ENCODE results near the gene RUNX2.

The RUNX2 gene

GRCh38 chr6:45467853-45468252 lies 139.7 kb downstream of the RUNX2 start:
- DNase-seq (ENCODE audit: low read depth), result no peak
- H3K4me3 ChIP-seq (ENCODE audit: control insufficient read depth, low read depth, low read length), result no peak overlapping the region
- TF ChIP-seq CTCF (conservative IDR thresholded peaks at IDR 0.05; ENCODE audit: control insufficient read depth, insufficient read depth, low read depth, low read length), result no peak

- H3K4me3 ChIP-seq (ENCODE audit: control insufficient read depth, low read depth, low read length), result no peak overlapping the region
- DNase-seq (ENCODE audit: low read depth), result no peak
- TF ChIP-seq CTCF (conservative IDR thresholded peaks at IDR 0.05; ENCODE audit: control insufficient read depth, insufficient read depth, low read depth, low read length), result no peak
Observed at GRCh38 chr6:45469663-45470062, 141.5 kb downstream of the RUNX2 start.

GRCh38 chr6:45470131-45470738 lies 142.1 kb downstream of the RUNX2 start:
- DNase-seq (ENCODE audit: low read depth), result no peak
- no peak overlapping the region for H3K4me3 ChIP-seq (ENCODE audit: control insufficient read depth, low read depth, low read length)
- no peak for TF ChIP-seq CTCF (conservative IDR thresholded peaks at IDR 0.05; ENCODE audit: control insufficient read depth, insufficient read depth, low read depth, low read length)

GRCh38 chr6:45472382-45472781 lies 144.3 kb downstream of the RUNX2 start:
- H3K4me3 ChIP-seq (ENCODE audit: control insufficient read depth, low read depth, low read length), result no peak overlapping the region
- peak; percentile 73 for DNase-seq (ENCODE audit: low read depth)
- no peak for TF ChIP-seq CTCF (conservative IDR thresholded peaks at IDR 0.05; ENCODE audit: control insufficient read depth, insufficient read depth, low read depth, low read length)

- H3K4me3 ChIP-seq (ENCODE audit: control insufficient read depth, low read depth, low read length), result no peak overlapping the region
- TF ChIP-seq CTCF (conservative IDR thresholded peaks at IDR 0.05; ENCODE audit: control insufficient read depth, insufficient read depth, low read depth, low read length), result no peak
- DNase-seq (ENCODE audit: low read depth), result no peak
Observed at GRCh38 chr6:45473121-45473993, 145.2 kb downstream of the RUNX2 start.

- no peak for DNase-seq (ENCODE audit: low read depth)
- TF ChIP-seq CTCF (conservative IDR thresholded peaks at IDR 0.05; ENCODE audit: control insufficient read depth, insufficient read depth, low read depth, low read length), result no peak
- no peak overlapping the region for H3K4me3 ChIP-seq (ENCODE audit: control insufficient read depth, low read depth, low read length)
Observed at GRCh38 chr6:45474376-45474775, 146.2 kb downstream of the RUNX2 start.
